ENCODE results near the gene C1QTNF9B. TPM values are rescaled to one million over a fixed set of nuclear protein-coding genes. Genes with fewer than 3 reads are reported as not detected.
"Not testable (repeated sequence)": the region's sequence is repeated elsewhere in the genome, so short reads cannot be mapped to it uniquely, and the experiment has no call there.

C1QTNF9B gene
- total RNA-seq: not detected

- not testable (repeated sequence) for H3K4me3 ChIP-seq; ATAC-seq (ENCODE audit: low FRiP score in 2 of 2); H3K36me3 ChIP-seq; H3K27me3 ChIP-seq; H3K4me1 ChIP-seq; DNase-seq; H3K9me3 ChIP-seq; H3K27ac ChIP-seq
- 84 to 88% methylated on average over 3 of the region's 3 CpGs for WGBS, 2 donors
These were observed at the start of gene C1QTNF9B for GRCh38 chr13:23897452-23897919. C1QTNF9B (minus strand) TSS chr13:23897502.

DNA sequence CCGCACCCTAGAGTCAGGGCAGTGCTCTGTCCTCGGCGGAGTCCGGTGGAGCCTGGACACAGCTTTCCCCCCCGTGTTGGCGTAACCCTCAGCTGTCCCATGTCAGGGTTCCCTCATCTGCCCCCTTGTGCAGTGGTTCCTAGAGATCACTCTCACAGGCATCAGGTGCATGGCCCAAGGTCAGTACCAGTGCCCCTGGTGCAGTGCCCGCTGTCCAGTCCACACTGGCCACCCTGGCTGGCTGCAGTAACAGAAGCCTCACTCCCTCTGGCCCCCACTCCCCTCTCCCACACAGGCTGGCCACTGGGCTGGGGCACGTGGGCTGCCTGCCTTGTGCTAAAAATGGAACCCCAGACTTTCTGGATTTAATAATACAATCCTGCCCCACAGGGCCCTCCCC, 49.6 kb upstream of the C1QTNF9B start:
- no peaks in the 10 kb centered on the region for H3K36me3 ChIP-seq
- no peaks in the 10 kb centered on the region for H3K27me3 ChIP-seq
- ATAC-seq (ENCODE audit: low FRiP score in 2 of 2) (peak in 1 of 2 donors; percentile 27), DNase-seq (peak in 1 of 2 donors; percentile 50)
- TF ChIP-seq POLR2AphosphoS5 (IDR thresholded peaks at IDR 0.05): no peak
- no peak for TF ChIP-seq EP300 (IDR thresholded peaks at IDR 0.05)
- no peak for TF ChIP-seq CTCF (IDR thresholded peaks at IDR 0.05)
- no peak for TF ChIP-seq POLR2A (IDR thresholded peaks at IDR 0.05)
- no peaks in the 10 kb centered on the region for H3K9me3 ChIP-seq
- H3K27ac ChIP-seq: no peak overlapping the region
- WGBS, 2 donors: 58 to 87% methylated on average over 2 to 8 of the region's 8 CpGs
- no peaks in the 10 kb centered on the region for H3K4me1 ChIP-seq
- H3K4me3 ChIP-seq: no peak overlapping the region

GRCh38 chr13:23946067-23946466, 48.8 kb upstream of the C1QTNF9B start:
- 59 to 94% methylated on average over 18 to 19 of the region's 19 CpGs for WGBS, 2 donors
- DNase-seq (peak in 1 of 2 donors; percentile 81), ATAC-seq (ENCODE audit: low FRiP score in 2 of 2) (peak in 1 of 2 donors; percentile 50)
- no peaks in the 10 kb centered on the region for H3K36me3 ChIP-seq
- peak overlapping the region in 2 of 4 donors; percentile 15 to 28 for H3K4me3 ChIP-seq
- H3K27ac ChIP-seq: no peak overlapping the region
- H3K4me1 ChIP-seq: no peaks in the 10 kb centered on the region
- no peaks in the 10 kb centered on the region for H3K27me3 ChIP-seq
- TF ChIP-seq EP300 (IDR thresholded peaks at IDR 0.05) (no peak), CTCF (IDR thresholded peaks at IDR 0.05) (no peak), POLR2A (IDR thresholded peaks at IDR 0.05) (no peak), POLR2AphosphoS5 (IDR thresholded peaks at IDR 0.05) (no peak)
- no peaks in the 10 kb centered on the region for H3K9me3 ChIP-seq

DNA sequence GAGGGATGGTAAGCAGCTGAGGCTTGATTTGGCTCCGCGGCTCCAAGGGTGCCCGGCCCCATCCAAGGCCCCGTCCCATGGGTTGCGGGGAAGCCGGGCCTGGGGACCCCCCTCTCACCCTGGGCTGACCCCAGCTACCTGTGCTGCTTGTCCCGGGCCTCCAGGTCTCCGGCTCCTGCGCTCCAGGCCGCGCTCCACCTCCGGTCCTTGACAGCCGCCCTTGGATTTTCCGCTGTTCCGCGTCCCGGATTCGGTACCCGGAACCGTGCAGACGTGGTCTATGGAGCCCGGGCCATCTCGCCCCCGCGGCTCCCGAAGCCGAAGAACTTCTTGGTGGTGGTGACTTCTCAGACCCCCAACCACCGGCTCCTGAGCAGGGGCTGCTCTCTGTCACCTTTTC, 48.3 kb upstream of the C1QTNF9B start:
- ATAC-seq (ENCODE audit: low FRiP score in 2 of 2) (no peak), DNase-seq (peak in 1 of 2 donors; percentile 81)
- Histone ChIP-seq H3K4me1 (no peaks in the 10 kb centered on the region), H3K9me3 (no peaks in the 10 kb centered on the region), H3K27ac (no peak overlapping the region), H3K36me3 (no peaks in the 10 kb centered on the region), H3K27me3 (no peaks in the 10 kb centered on the region), H3K4me3 (peak overlapping the region in 2 of 4 donors; percentile 15 to 28)
- 56 to 68% methylated on average over 28 of the region's 28 CpGs for WGBS, 2 donors
- TF ChIP-seq POLR2AphosphoS5 (IDR thresholded peaks at IDR 0.05) (no peak), EP300 (IDR thresholded peaks at IDR 0.05) (no peak)

GRCh38 chr13:23941211-23941610, 43.9 kb upstream of the C1QTNF9B start:
- no peaks in the 10 kb centered on the region for H3K9me3 ChIP-seq
- no peak overlapping the region for H3K27ac ChIP-seq
- no peak for TF ChIP-seq CTCF (IDR thresholded peaks at IDR 0.05)
- TF ChIP-seq EP300 (IDR thresholded peaks at IDR 0.05): no peak
- no peak for TF ChIP-seq POLR2AphosphoS5 (IDR thresholded peaks at IDR 0.05)
- no peak for TF ChIP-seq POLR2A (IDR thresholded peaks at IDR 0.05)
- WGBS, 2 donors: 75 to 83% methylated on average over 3 of the region's 3 CpGs
- DNase-seq: no peak
- no peaks in the 10 kb centered on the region for H3K4me1 ChIP-seq
- ATAC-seq (ENCODE audit: low FRiP score in 2 of 2): no peak
- H3K36me3 ChIP-seq: no peaks in the 10 kb centered on the region
- no peak overlapping the region for H3K4me3 ChIP-seq
- no peaks in the 10 kb centered on the region for H3K27me3 ChIP-seq

- H3K4me3 ChIP-seq; H3K27ac ChIP-seq; ATAC-seq (ENCODE audit: low FRiP score in 2 of 2); H3K36me3 ChIP-seq; DNase-seq; H3K27me3 ChIP-seq; H3K9me3 ChIP-seq; H3K4me1 ChIP-seq: not testable (repeated sequence)
- WGBS, 2 donors: 64 to 81% methylated on average over 3 of the region's 3 CpGs
These were observed 42.4 kb upstream of the C1QTNF9B start for GRCh38 chr13:23939666-23940065.

All from upper lobe of left lung (tissue), 6 donors.